Progenitor cell of endocrine pancreas (in vitro differentiated cells): Measurements from ENCODE around the gene LYPD6B. TPM values are rescaled to one million over a fixed set of nuclear protein-coding genes. Genes with fewer than 3 reads are reported as not detected.

Experiments used
- DNase-seq: peaks from one replicate; pipeline ENCODE4 v3.0.0; 2021; ENCODE audit warnings: low spot score; ENCODE audit not compliant: unreplicated experiment
- H3K27ac Mint-ChIP-seq: 2 replicates; pipeline ENCODE4 v1.8.0; 2021; ENCODE audit warnings: mild to moderate bottlenecking, moderate library complexity, mixed read lengths
- H3K27me3 Mint-ChIP-seq: 2 replicates; pipeline ENCODE4 v1.8.0; 2021; ENCODE audit warnings: mixed read lengths
- H3K36me3 Mint-ChIP-seq: 2 replicates; pipeline ENCODE4 v1.8.0; 2022; ENCODE audit warnings: mixed read lengths; ENCODE audit not compliant: insufficient read depth
- H3K4me1 Mint-ChIP-seq: 2 replicates; pipeline ENCODE4 v1.8.0; 2021; ENCODE audit warnings: low read depth, mixed read lengths
- H3K4me3 Mint-ChIP-seq: 2 replicates; pipeline ENCODE4 v1.8.0; 2021; ENCODE audit warnings: low read depth, mild to moderate bottlenecking, moderate library complexity, mixed read lengths
- H3K9me3 Mint-ChIP-seq: 2 replicates; pipeline ENCODE4 v1.8.0; 2021; ENCODE audit warnings: low read depth, mixed read lengths
- total RNA-seq: library from RNA; stranded (reverse); gene quantifications from 2 replicates; pipeline ENCODE4 v1.2.1, GENCODE V29; 2021
- TF ChIP-seq, protein P1 (sequence below): fragments of 200-600 bp; sonication (generic); IDR thresholded peaks from one replicate; pipeline ENCODE4 v1.5.0; 2021; ENCODE audit warnings: antibody characterized with exemption, mild to moderate bottlenecking; ENCODE audit not compliant: unreplicated experiment

Gene LYPD6B
- total RNA-seq, 1 donor from 2014 or later: 140 TPM

DNA sequence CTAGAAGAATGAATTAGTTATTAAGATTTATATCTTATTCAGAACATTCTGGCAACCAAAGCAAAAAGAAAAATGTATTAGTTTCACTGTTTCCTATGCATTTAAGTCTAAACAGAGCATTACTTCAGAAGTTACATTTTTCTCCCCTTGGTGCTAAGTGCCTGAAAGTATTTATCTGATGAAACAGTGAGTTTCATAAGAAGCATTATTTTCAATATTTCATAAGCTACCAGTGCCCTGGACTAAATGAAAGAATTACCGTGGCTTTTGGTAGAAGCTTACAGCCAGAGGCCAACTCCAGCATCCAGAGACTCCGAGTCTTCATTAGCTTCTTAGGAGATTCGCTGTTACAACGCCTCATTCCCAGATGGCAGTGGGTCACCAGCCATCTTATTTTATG is 97.6 kb downstream of the LYPD6B start:
- no peak overlapping the region for H3K4me3 Mint-ChIP-seq
- DNase-seq: no peak
- H3K27ac Mint-ChIP-seq: no peak overlapping the region
- TF ChIP-seq, protein P1, sequence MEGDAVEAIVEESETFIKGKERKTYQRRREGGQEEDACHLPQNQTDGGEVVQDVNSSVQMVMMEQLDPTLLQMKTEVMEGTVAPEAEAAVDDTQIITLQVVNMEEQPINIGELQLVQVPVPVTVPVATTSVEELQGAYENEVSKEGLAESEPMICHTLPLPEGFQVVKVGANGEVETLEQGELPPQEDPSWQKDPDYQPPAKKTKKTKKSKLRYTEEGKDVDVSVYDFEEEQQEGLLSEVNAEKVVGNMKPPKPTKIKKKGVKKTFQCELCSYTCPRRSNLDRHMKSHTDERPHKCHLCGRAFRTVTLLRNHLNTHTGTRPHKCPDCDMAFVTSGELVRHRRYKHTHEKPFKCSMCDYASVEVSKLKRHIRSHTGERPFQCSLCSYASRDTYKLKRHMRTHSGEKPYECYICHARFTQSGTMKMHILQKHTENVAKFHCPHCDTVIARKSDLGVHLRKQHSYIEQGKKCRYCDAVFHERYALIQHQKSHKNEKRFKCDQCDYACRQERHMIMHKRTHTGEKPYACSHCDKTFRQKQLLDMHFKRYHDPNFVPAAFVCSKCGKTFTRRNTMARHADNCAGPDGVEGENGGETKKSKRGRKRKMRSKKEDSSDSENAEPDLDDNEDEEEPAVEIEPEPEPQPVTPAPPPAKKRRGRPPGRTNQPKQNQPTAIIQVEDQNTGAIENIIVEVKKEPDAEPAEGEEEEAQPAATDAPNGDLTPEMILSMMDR: no peak
- H3K36me3 Mint-ChIP-seq: peaks cover 22% of the 10 kb centered on the region
- H3K9me3 Mint-ChIP-seq: no peaks in the 10 kb centered on the region
- H3K27me3 Mint-ChIP-seq: no peaks in the 10 kb centered on the region
- H3K4me1 Mint-ChIP-seq: peaks cover 15% of the 10 kb centered on the region

DNA sequence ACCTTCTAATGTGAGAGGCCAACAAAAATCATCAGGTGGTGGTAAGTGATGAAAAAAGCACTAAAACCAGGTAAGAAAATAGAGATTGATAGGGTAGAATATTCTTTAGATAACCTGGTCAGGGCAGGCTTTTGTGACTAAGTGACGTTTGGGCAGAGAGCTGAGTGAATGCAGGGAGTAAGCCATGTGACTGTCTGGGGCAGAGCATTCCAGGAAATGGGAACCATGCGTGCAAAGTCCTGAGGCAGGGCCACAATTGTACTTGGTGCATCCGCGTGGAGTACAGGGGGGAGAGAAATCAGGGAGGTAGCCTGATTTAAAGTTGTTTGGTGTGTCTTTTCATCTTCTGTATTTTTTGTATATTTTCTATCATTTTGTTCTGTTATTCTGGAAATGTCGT is 102.5 kb downstream of the LYPD6B start:
- Mint-ChIP-seq H3K27me3 (no peaks in the 10 kb centered on the region), H3K36me3 (peaks cover 36% of the 10 kb centered on the region), H3K27ac (peak overlapping the region; percentile 31), H3K4me3 (no peak overlapping the region), H3K9me3 (no peaks in the 10 kb centered on the region), H3K4me1 (peaks cover 18% of the 10 kb centered on the region)
- no peak for DNase-seq
- TF ChIP-seq, protein P1: no peak

DNA sequence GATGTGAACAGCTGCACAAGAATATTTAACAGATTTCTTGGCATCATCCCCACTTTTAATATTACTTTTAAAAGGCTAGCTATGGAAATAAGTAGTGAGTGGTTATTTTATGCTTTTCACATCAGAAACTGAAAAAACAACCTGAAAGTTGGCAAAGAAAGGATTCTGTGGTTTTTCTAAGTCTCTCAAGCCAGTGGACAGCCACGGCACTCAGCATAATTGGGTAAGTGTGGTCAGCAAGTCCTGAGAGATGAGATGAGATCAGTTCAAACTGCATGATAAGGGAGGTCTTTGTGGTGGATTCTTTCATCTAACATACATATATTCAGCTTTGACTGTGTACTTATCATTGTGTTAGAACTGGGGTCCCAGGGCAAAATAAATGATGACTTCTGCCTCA is 105.2 kb downstream of the LYPD6B start:
- H3K4me1 Mint-ChIP-seq: peaks cover 27% of the 10 kb centered on the region
- no peak overlapping the region for H3K27ac Mint-ChIP-seq
- H3K4me3 Mint-ChIP-seq: no peak overlapping the region
- no peaks in the 10 kb centered on the region for H3K27me3 Mint-ChIP-seq
- DNase-seq: no peak
- H3K9me3 Mint-ChIP-seq: no peaks in the 10 kb centered on the region
- peaks cover 42% of the 10 kb centered on the region for H3K36me3 Mint-ChIP-seq
- TF ChIP-seq, protein P1: no peak

DNA sequence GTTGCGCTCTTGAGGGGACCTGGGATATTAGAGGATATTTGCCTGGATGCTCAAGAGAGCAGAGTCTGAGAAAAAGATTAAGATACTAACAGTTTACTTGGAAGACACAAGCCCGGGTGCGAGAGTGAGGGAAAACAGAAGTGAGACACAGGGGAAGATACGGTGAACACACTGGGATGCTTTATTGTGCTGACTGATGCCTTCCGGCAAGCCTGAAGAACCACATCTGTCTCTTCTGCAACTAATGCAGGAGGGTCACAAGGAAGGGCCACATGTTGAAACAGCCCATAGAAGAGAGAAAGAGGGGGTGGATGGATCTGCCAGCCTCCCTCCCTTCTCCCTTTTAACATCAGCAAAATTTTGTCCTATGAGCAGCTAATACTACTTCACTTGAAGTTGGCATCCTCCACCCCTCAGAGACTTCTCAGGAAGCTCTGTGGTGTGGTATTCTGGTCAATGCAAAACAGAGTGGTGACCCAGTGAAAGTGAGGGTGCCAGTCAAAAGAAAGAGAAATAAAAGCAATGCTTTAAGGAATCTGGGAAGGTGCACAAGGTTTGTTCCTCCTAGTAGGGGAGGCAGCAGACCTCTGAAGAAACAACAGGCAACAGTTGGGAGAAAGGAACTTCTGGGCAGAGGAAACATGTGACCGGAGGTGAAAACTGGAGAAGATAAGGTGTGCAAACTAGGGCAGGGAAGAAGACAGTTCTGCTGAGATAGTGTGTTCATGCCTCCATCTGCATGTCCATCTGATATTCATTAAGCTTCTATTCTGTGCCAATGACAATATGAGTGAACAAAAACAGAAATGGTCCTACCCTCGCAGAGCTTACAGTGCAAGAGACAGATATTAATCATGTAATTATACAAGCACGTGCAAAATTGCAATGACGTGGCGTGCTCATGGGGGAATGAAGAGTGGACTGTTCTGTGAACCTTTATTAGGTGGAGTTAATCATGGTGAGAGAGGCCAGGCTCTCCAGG is 107.1 kb downstream of the LYPD6B start:
- H3K4me3 Mint-ChIP-seq: no peak overlapping the region
- no peak overlapping the region for H3K27ac Mint-ChIP-seq
- H3K4me1 Mint-ChIP-seq: peaks cover 32% of the 10 kb centered on the region
- no peaks in the 10 kb centered on the region for H3K27me3 Mint-ChIP-seq
- H3K36me3 Mint-ChIP-seq: peaks cover 47% of the 10 kb centered on the region
- DNase-seq: no peak
- TF ChIP-seq, protein P1: no peak
- no peaks in the 10 kb centered on the region for H3K9me3 Mint-ChIP-seq

DNA sequence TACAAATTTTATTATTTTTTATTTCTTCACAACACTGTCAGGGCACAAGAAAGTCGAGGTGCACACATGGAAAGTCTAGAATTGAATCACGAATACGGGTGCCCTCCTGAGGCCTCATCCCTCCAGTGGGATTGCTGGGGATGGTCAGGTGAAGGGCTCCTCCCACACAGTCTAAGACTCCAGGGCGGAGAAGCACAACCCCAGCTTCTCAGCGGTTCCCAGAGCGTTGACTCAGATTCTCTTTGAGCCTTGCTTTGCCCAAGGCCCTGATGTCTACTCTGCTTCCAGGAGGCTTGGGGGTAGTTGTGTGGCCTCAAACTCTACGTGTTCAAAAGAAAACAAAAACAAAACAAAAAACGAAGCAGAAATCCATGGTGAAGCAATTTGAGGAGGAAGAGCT is 108.4 kb downstream of the LYPD6B start:
- Mint-ChIP-seq H3K4me3 (no peak overlapping the region), H3K4me1 (peaks cover 29% of the 10 kb centered on the region), H3K27ac (peak overlapping the region; percentile 70), H3K36me3 (peaks cover 48% of the 10 kb centered on the region), H3K9me3 (no peaks in the 10 kb centered on the region), H3K27me3 (no peaks in the 10 kb centered on the region)
- TF ChIP-seq, protein P1: no peak
- no peak for DNase-seq
